Fibroblast of lung (primary cell): ENCODE data around the gene CITED2. TPM values are rescaled to one million over a fixed set of nuclear protein-coding genes. Genes with fewer than 3 reads are reported as not detected.
A peak's percentile ranks its signal among the peaks of the same experiment; 100 is the strongest.

ENCODE experiments used
- DNase-seq, 2 donors: peaks; one replicate each; pipeline versions ENCODE4 v3.0.0 to v3.0.0-alpha.2; 2010; ENCODE audit warnings: low read depth in 2 of 2
- H2AFZ ChIP-seq: 2 replicates; pipeline ENCODE4 v1.5.1; 2012; ENCODE audit warnings: low read length, control low read depth, inconsistent platforms
- H3K27ac ChIP-seq: 2 replicates; pipeline ENCODE4 v1.5.1; 2011; ENCODE audit warnings: low read length, control low read depth; ENCODE audit not compliant: insufficient read depth
- H3K27me3 ChIP-seq: 2 replicates; pipeline ENCODE4 v1.5.1; 2011; ENCODE audit warnings: mild to moderate bottlenecking, low read length; ENCODE audit not compliant: control insufficient read depth, insufficient read depth
- H3K36me3 ChIP-seq: 2 replicates; pipeline ENCODE4 v1.5.1; 2011; ENCODE audit warnings: low read length; ENCODE audit not compliant: control insufficient read depth, insufficient read depth
- H3K4me1 ChIP-seq: 2 replicates; pipeline ENCODE4 v1.5.1; 2011; ENCODE audit warnings: low read length; ENCODE audit not compliant: control insufficient read depth, insufficient read depth; ENCODE audit errors: extremely low read depth
- H3K4me2 ChIP-seq: 2 replicates; pipeline ENCODE4 v1.5.1; 2011; ENCODE audit warnings: low read length, control low read depth; ENCODE audit not compliant: insufficient read depth; ENCODE audit errors: extremely low read depth
- H3K4me3 ChIP-seq, 4 experiments: fragments of 200-600 bp in 1 of 4; sonication (generic) in 1 of 4; replicated peaks in 1 of 4; 2 replicates each; pipeline ENCODE4 v1.5.1; 2011 to 2016; ENCODE audit warnings: low read length in 4 of 4, low read depth in 3 of 4, mild to moderate bottlenecking in 3 of 4, control low read depth in 2 of 4, inconsistent platforms in 1 of 4, mixed read lengths in 1 of 4; ENCODE audit not compliant: insufficient read depth in 1 of 4; ENCODE audit errors: control extremely low read depth in 1 of 4
- H3K79me2 ChIP-seq: 2 replicates; pipeline ENCODE4 v1.5.1; 2012; ENCODE audit warnings: mild to moderate bottlenecking, low read length, inconsistent platforms; ENCODE audit not compliant: control insufficient read depth, insufficient read depth
- H3K9ac ChIP-seq: 2 replicates; pipeline ENCODE4 v1.5.1; 2011; ENCODE audit warnings: mild to moderate bottlenecking, low read length, control low read depth; ENCODE audit not compliant: insufficient read depth
- H3K9me3 ChIP-seq: 2 replicates; pipeline ENCODE4 v1.5.1; 2012; ENCODE audit warnings: low read depth, low read length; ENCODE audit not compliant: control insufficient read depth, insufficient read depth
- H4K20me1 ChIP-seq: 2 replicates; pipeline ENCODE4 v1.5.1; 2011; ENCODE audit warnings: low read length; ENCODE audit not compliant: control insufficient read depth, insufficient read depth; ENCODE audit errors: extremely low read depth
- CTCF ChIP-seq, 2 donors: IDR thresholded peaks in 1 of 2; conservative IDR thresholded peaks in 1 of 2; 1 replicate in 1 of 2; 2 replicates in 1 of 2; pipeline ENCODE4 v1.5.1; 2011 to 2012; ENCODE audit warnings: low read length in 2 of 2, control low read depth in 1 of 2, inconsistent platforms in 1 of 2, low read depth in 1 of 2, mild to moderate bottlenecking in 1 of 2
- EZH2 ChIP-seq: IDR thresholded peaks from 2 replicates; pipeline ENCODE4 v1.5.1; 2012; ENCODE audit warnings: low read length, control low read depth, mild to moderate bottlenecking; ENCODE audit errors: missing control alignments
- polyA plus RNA-seq, 2 donors: library from polyadenylated mRNA; depleted of rRNA in 1 of 2; stranded (reverse) in 1 of 2; unstranded in 1 of 2; fragments of >200 nt; gene quantifications; 2 replicates each; pipeline ENCODE4 v1.2.1, GENCODE V29; 2011 to 2012; ENCODE audit warnings: missing spikeins in 1 of 2
- total RNA-seq: library from RNA; depleted of rRNA; stranded (reverse); fragments of >200 nt; gene quantifications from 2 replicates; pipeline ENCODE4 v1.2.1, GENCODE V29; 2014

The CITED2 gene
- total and polyA plus RNA-seq, 2 donors (not counting 1 experiment from before 2014, with no cell fraction given): 139 to 370 TPM

- Histone ChIP-seq H4K20me1 (no peaks in the 10 kb centered on the region), H3K4me1 (peaks cover 2% of the 10 kb centered on the region), H3K79me2 (no peaks in the 10 kb centered on the region), H3K36me3 (no peaks in the 10 kb centered on the region), H3K27me3 (no peaks in the 10 kb centered on the region), H3K4me2 (no peak overlapping the region), H3K27ac (peak overlapping the region; percentile 22), H3K9ac (no peak overlapping the region), H3K4me3 (no peak overlapping the region), H3K9me3 (no peaks in the 10 kb centered on the region), H2AFZ (peak overlapping the region; percentile 27)
- DNase-seq: peak; percentile 97
- TF ChIP-seq CTCF (conservative IDR thresholded peaks at IDR 0.05 in 1 of 2, IDR thresholded peaks at IDR 0.05 in 1 of 2; ENCODE audit: low read depth in 1 of 2, low read length in 2 of 2): no peak
- TF ChIP-seq EZH2: no peak
These were observed 39.5 kb downstream of the CITED2 start for GRCh38 chr6:139334806-139335446.

- Histone ChIP-seq H3K9ac (no peak overlapping the region), H3K36me3 (no peaks in the 10 kb centered on the region), H3K27ac (no peak overlapping the region), H3K4me1 (peaks cover 2% of the 10 kb centered on the region), H3K4me3 (no peak overlapping the region), H3K4me2 (no peak overlapping the region), H2AFZ (no peak overlapping the region), H3K27me3 (no peaks in the 10 kb centered on the region), H3K79me2 (no peaks in the 10 kb centered on the region), H4K20me1 (no peaks in the 10 kb centered on the region), H3K9me3 (no peaks in the 10 kb centered on the region)
- peak in 1 of 2 donors; percentile 7 for DNase-seq
- TF ChIP-seq CTCF (conservative IDR thresholded peaks at IDR 0.05 in 1 of 2, IDR thresholded peaks at IDR 0.05 in 1 of 2; ENCODE audit: low read depth in 1 of 2, low read length in 2 of 2): no peak
- TF ChIP-seq EZH2: no peak
These were observed 43.5 kb downstream of the CITED2 start for GRCh38 chr6:139330826-139331500.

- Histone ChIP-seq H3K4me3 (no peak overlapping the region), H3K4me2 (no peak overlapping the region), H3K36me3 (no peaks in the 10 kb centered on the region), H3K4me1 (peaks cover 2% of the 10 kb centered on the region), H3K27ac (no peak overlapping the region), H3K79me2 (no peaks in the 10 kb centered on the region), H4K20me1 (no peaks in the 10 kb centered on the region), H2AFZ (no peak overlapping the region), H3K9me3 (no peaks in the 10 kb centered on the region), H3K27me3 (no peaks in the 10 kb centered on the region), H3K9ac (no peak overlapping the region)
- TF ChIP-seq EZH2 (no peak), CTCF (conservative IDR thresholded peaks at IDR 0.05 in 1 of 2, IDR thresholded peaks at IDR 0.05 in 1 of 2; ENCODE audit: low read depth in 1 of 2, low read length in 2 of 2) (no peak)
- no peak for DNase-seq
These were observed 44.1 kb downstream of the CITED2 start for GRCh38 chr6:139330306-139330705.
